SKM-1 (cell line): ENCODE measurements around the gene DDR1.
"Not testable (repeated sequence)": the region's sequence is repeated elsewhere in the genome, so short reads cannot be mapped to it uniquely, and the experiment has no call there.

ENCODE experiments used
- DNase-seq: peaks from one replicate; lab custom pipeline; 2025; ENCODE audit not compliant: unreplicated experiment; lab: John Stamatoyannopoulos, UW

DDR1 gene

DNA sequence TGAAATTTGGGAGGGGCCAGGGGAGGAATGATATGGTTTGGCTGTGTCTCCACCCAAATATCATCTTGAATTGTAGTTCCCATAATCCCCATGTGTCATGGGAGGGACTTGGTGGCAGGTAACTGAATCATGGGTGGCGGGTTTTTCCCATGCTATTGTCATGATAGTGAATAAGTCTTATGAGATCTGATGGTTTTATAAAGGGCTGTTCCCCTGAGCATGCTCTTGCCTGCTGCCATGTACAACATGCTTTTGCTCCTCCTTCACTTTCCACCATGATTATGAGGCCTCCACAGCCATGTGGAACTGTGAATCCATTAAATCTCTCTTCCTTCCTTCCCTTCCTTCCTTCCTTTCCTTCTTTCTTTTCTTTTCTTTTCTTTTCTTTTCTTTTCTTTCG lies 31.9 kb upstream of the DDR1 start:
- DNase-seq, result not testable (repeated sequence)

GRCh38 chr6:30854285-30855040 lies 29.9 kb upstream of the DDR1 start:
- DNase-seq, result no peak

DNA sequence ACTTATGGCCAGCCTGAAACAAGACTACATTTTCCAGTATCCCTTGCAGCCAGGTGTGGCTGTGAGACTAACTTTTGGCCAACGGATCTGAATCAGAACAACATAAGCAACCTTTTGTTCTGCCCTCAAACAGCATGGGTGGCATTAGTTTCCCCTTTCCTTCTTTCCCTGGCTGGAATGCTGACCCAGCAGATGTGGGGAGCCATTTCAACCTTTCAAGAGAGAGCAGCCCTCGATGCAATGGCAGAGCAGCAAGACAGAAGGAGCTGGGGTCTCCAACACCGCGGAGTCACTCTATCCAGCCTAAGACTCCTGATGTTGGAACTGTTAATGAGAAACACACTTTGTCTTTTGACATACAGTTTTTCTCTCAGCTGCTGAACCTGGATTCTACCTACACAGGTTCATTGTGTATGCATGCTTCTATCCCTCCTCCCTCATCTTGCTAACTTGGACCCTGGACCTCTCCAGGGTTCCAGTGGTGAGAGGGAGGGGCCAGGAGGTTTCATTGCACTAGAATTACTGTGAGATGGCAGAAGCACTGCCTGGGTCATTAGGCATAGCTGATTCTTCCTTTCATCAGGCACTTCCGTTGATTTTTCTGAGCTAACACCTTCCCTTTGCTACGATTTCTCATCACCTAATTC lies 28.8 kb upstream of the DDR1 start:
- no peak for DNase-seq

DNA sequence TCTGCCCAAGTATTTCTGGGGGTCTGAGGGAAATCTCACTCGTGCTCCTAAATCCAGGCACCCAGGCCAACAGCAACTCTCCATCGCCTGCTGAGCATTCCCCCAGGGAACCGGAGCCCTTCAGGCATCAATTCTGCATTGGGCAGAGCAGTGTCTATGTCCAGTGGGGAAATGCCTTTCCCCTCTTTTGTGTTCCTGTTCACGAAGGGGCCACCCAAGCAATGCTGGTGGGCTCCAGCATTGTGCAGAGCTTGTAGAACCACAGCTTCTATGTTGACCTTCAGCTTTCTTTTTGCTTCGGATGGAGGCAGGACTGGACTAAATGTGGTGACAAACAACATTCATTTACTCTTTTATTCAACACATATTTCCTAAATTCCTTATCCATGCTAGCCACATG lies 27.2 kb upstream of the DDR1 start:
- no peak for DNase-seq

DNA sequence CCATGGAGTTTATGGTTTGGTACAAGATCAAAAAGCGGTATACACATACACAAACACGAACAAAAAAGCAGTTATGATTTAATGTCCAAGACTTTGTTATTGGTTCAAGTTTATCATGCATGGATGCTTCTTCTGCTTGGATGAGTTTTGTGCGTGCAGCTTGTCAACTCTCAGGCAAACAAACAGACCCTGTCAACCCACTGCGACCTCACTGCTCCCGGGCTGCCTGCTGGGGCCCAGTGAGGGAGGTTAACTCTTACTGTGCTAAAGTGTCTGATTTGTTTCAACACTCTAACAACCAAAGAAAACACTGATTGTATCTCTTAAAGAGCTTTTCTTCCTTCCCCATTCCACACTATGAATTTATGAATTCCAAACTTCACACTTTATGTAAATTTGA lies 26.8 kb upstream of the DDR1 start:
- no peak for DNase-seq

GRCh38 chr6:30859726-30860125 lies 24.6 kb upstream of the DDR1 start:
- not testable (repeated sequence) for DNase-seq

DNA sequence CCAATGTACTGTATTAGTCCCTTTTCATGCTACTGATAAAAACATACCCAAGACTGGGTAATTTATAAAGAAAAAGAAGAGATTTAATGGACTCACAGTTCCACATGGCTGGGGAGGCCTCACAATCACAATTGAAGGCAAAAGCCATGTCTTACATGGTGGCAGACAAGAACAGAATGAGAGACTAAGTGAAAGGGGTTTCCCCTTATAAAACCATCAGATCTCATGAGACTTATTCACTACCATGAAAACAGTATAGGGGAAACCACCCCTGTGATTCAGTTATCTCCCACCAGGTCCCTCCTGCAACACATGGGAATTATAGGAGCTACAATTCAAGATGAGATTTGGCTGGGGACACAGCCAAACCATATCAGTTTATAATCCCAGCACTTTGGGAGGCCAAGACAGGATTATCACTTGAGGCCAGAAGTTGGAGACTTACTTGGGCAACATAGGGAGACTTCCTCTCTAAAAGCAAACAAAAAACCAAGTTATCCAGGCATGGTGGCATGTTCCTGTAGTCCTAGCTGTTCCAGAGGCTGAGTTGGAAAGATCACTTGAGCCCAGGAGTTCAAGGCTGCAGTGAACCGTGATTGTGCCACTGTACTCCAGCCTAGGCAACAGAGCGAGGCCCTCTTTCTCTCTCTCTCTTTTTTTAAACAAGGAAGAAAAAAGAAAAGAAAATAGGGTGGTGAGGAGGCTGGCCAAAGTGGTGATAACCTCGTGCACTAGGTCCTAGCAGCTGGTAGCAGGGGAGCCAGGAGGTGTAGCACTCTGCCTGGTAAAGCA lies 22.9 kb upstream of the DDR1 start:
- no peak for DNase-seq

GRCh38 chr6:30862156-30862875 lies 22.0 kb upstream of the DDR1 start:
- no peak for DNase-seq

GRCh38 chr6:30864325-30864724 lies 20.0 kb upstream of the DDR1 start:
- no peak for DNase-seq

GRCh38 chr6:30869241-30869749 lies 15.0 kb upstream of the DDR1 start:
- not testable (repeated sequence) for DNase-seq

DNA sequence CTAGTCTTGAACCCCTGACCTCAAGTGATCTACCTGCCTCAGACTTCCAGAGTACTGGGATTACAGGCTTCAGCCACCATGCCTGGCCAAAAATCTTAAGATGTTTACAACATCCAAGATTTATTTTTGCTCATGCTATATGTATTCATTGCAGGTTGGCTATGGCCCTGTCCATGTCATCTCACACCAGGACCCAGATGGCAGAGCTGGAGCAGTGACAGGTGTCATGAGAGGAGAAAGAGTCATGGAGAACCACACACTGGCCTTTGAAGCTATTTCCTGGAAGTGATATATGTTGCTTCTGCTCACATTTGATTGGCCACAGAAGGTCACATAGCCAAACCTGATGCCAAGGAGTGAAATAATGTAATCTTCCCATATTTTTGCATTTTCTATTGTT lies 13.8 kb upstream of the DDR1 start:
- DNase-seq, result no peak

DNA sequence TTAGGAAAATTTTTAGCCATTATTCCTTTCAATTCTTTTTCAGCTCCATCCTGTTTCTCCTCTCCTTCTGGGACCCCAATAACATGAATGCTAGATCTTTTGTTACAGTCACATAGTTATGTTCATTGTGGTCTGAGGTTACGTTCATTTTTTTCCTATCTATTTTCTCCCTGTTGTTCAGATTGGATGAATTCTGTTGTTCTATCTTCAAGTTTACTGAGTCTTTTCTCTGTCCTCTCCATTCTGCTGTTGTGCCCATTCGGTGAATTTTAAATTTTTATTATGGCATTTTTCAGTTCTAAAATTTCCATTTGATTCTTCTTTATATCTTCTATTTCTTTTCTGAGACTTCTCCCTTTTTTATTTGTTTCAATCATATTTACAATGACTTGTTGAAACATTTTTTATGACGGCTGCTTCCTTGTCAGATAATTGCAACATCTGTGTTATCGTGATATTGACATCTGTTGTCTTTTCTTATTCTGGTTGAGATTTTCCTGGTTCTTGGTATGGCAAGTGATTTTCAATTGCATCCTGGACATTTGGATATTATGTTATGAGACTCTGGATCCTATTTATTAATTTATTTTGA lies 12.6 kb upstream of the DDR1 start:
- no peak for DNase-seq

DNA sequence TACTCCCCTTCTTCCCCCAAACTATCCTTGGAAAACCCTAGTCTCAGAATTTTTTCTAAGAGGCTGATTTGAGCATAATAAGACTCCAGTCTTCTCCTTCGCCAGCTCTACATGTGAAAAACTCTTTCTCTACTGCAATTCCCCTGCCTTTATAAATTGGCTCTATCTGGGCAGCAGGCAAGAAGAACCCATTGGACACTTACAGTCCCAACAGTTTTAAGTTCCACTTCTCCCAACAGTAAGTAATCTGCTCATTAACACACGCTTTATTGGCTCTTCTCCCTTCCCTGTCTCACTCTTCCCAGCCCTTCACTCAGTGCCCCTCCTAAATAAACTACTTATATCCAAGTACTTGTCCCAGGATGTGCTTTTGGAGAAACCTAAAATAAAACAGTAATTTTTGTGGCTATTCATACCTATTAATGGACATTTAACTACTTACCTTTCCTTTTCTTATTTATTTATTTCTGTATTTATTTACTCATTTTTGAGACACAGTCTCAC lies 11.1 kb upstream of the DDR1 start:
- DNase-seq, result no peak

DNA sequence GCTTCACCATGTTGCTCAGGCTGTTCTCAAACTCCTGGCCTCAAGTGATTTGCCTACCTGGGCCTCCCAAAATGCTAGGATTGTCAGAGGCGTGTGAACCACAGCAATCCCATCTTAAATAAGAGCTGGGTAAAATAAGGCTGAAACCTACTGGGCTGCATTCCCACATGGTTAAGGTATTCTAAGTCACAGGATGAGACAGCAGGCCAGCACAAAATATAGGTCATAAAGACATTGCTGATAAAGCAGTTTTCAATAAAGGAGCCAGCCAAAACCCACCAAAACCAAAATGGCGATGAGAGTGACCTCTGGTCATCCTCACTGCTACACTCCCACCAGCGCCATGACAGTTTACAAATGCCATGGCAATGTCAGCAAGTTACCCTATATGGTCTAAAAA lies 10.5 kb upstream of the DDR1 start:
- DNase-seq, result not testable (repeated sequence)

DNA sequence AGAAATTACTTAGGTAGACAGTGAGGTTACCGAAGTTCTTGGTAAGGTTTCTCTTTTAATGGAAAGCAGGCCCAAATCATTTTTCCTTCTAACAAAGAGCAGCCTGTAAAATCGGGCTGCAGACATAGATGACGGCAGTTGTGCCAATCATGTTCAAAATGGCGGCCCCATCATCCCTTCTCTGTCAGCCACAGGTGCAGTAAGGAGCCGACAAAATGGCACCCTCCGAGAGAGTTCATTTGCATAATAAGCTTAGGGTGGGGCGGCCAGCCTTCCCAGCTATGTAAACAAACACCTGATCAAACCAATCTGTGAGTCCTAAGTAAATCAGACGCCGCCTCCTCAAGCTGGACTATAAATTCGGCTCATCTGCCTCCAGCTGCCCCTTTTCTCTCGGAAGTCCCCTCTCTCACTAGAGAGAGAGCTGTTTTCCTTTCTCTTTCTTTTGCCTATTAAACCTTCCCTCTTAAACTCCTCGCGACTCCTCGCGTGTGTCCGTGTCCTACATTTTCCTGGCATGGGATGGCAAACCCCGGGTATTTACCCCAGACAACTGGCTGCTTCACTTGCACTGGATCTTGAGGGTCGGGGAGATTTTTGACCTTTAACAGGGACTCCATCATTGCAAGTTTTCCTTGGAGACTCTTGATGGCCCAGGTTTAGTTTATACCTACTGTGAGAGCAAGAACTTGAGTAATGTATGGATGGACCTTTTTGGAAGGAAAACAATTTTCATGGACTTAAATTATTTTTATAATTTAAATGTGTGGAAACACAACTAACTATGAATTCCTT lies 8.9 kb upstream of the DDR1 start:
- DNase-seq, result no peak

DNA sequence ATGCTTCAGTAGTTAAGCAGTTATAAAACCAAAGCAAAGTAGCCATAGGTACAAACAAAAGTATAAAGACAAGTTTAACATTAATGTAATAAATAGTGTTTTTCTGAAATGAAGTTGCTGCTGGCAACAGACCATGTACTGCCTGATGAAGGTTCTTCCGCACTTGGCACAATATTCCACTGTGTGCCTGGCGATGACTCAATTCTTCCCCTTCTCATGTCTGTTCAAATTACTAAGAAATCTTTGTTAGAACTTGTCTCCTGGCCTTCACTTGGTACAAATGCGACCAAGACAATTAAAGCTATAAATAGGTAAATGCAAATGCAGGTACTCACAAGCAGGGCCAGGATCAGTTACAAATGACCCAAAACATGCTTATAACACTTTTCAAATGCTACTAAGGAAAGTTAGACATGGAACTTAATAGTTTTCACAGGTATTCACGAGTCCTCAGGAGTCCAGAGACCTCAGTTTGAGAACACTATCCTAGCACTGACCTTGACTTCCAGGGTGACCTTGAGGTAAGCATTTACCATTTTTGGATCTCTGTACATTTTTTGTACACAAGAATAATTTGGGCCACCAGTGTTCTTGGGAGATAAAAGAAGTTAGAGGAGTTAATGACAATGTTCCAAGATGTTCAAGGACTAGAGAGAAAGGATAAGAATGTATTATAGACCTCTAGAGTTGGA lies 8.1 kb upstream of the DDR1 start:
- DNase-seq, result no peak

DNA sequence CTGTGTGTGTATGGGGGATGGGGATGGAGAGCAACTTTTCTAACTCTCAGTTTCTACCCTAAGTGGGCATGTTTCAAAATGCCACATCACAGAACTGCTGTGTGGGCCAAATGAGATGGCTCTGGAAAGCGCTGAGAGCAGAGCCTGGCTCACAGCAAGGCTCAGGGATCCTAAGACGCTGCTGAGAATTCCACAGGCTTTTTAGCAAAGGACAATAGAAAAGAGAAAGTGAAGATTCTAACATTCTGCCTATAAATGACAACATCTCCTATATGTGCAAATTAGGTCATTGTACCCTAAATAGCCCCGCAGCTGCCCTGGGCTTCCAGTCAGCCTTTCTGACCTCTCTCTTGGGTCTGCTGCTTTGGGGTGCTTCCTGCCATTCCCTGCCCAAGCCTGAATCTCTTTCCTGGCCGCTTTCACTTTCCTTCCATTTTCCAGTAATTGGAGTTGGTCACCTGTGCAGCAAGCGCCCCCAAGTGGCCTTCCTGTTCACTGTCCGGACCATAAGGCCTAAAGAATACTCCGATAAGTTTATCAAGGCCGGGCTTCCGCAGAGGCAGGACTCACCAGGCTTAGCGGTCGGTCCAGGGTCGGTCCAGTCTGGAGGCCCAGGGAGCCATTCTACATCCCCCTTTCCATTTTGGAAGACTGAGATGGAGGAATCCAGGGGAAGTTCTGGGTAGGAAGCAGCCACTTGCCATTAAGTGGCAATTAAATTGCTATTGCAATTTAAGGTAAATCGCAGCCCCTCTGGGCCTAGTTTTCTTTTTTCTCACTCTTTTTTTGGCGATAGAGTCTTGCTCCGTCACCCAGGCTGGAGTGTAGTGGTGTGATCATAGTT lies 6.7 kb upstream of the DDR1 start:
- peak; percentile 45 for DNase-seq

GRCh38 chr6:30879684-30880427 lies 4.5 kb upstream of the DDR1 start:
- DNase-seq, result no peak
